HG02840 (cell line): Measurements from ENCODE around the gene NF1.
"Not testable (repeated sequence)": the region's sequence is repeated elsewhere in the genome, so short reads cannot be mapped to it uniquely, and the experiment has no call there.

Experiments used
- ATAC-seq: cut with Tn5 transposase; IDR thresholded peaks from one replicate; pipeline ENCODE4 v1.9.1; 2021; ENCODE audit warnings: mild to moderate bottlenecking, moderate library complexity, moderate number of reproducible peaks; ENCODE audit not compliant: unreplicated experiment, low FRiP score

The NF1 gene

GRCh38 chr17:31251105-31251969, 156.6 kb downstream of the NF1 start:
- ATAC-seq = no peak

- no peak for ATAC-seq
Observed at GRCh38 chr17:31251970-31252328, 157.2 kb downstream of the NF1 start.

- no peak for ATAC-seq
Observed at GRCh38 chr17:31252741-31253140, 158.0 kb downstream of the NF1 start.

- no peak for ATAC-seq
Observed at GRCh38 chr17:31254654-31255053, 159.9 kb downstream of the NF1 start.

- no peak for ATAC-seq
Observed at GRCh38 chr17:31256936-31257335, 162.2 kb downstream of the NF1 start.

- ATAC-seq = no peak
Observed at GRCh38 chr17:31260151-31260550, 165.4 kb downstream of the NF1 start.

GRCh38 chr17:31261601-31262000, 166.8 kb downstream of the NF1 start:
- no peak for ATAC-seq

- ATAC-seq = not testable (repeated sequence)
Observed at GRCh38 chr17:31262923-31263322, 168.1 kb downstream of the NF1 start.

- no peak for ATAC-seq
Observed at GRCh38 chr17:31266042-31266441, 171.3 kb downstream of the NF1 start.

- ATAC-seq = no peak
Observed at GRCh38 chr17:31269036-31269577, 174.3 kb downstream of the NF1 start.

GRCh38 chr17:31269578-31269983, 174.8 kb downstream of the NF1 start:
- no peak for ATAC-seq

- ATAC-seq = no peak
Observed at GRCh38 chr17:31272236-31272635, 177.5 kb downstream of the NF1 start.

GRCh38 chr17:31272803-31273202, 178.0 kb downstream of the NF1 start:
- no peak for ATAC-seq

- ATAC-seq = no peak
Observed at GRCh38 chr17:31273516-31273915, 178.7 kb downstream of the NF1 start.

GRCh38 chr17:31274252-31274651, 179.5 kb downstream of the NF1 start:
- no peak for ATAC-seq

- no peak for ATAC-seq
Observed at GRCh38 chr17:31275116-31275515, 180.3 kb downstream of the NF1 start.

- no peak for ATAC-seq
Observed at GRCh38 chr17:31279401-31279800, 184.6 kb downstream of the NF1 start.

GRCh38 chr17:31281061-31281460, 186.3 kb downstream of the NF1 start:
- ATAC-seq = no peak

- ATAC-seq = no peak
Observed at GRCh38 chr17:31283841-31284240, 189.1 kb downstream of the NF1 start.

- ATAC-seq = no peak
Observed at GRCh38 chr17:31286587-31286986, 191.8 kb downstream of the NF1 start.

GRCh38 chr17:31287932-31288331, 193.2 kb downstream of the NF1 start:
- not testable (repeated sequence) for ATAC-seq

GRCh38 chr17:31289790-31290189, 195.0 kb downstream of the NF1 start:
- ATAC-seq = no peak
